K562 (cell line): ENCODE data around the gene C9orf50. TPM values are rescaled to one million over a fixed set of nuclear protein-coding genes. Genes with fewer than 3 reads are reported as not detected.
A peak's percentile ranks its signal among the peaks of the same experiment; 100 is the strongest.
"Not testable (repeated sequence)": the region's sequence is repeated elsewhere in the genome, so short reads cannot be mapped to it uniquely, and the experiment has no call there.

Source experiments
- ATAC-seq: fragments of 200-7000 bp; cut with Tn5 transposase; 3 replicates; pipeline ENCODE4 v1.9.1; 2020; ENCODE audit warnings: moderate library complexity
- BruUV-seq: library from RNA; stranded (reverse); fragments of 400-500 nt; replicated peaks from 2 replicates; lab custom pipeline; 2021; lab: Mats Ljungman, UMichigan
- CTCF ChIA-PET: fragments of 300-600 bp; formaldehyde crosslinking; extraction: SDS; loops from one replicate; lab custom pipeline; 2021; ENCODE audit warnings: low intra/inter-chr PET ratio; lab: Yijun Ruan, JAX
- POLR2A ChIA-PET: fragments of 300-600, 350-650 bp; sonication (Branson Sonifier 250); formaldehyde crosslinking; extraction: SDS; loops from one replicate; lab custom pipeline; 2021; ENCODE audit warnings: antibody characterized with exemption, inconsistent platforms; lab: Yijun Ruan, JAX
- DNase-seq, 4 experiments: peaks; one replicate each; pipeline versions ENCODE4 v3.0.0 to v3.0.0-alpha.2; 2011 to 2018; ENCODE audit warnings: low spot score in 3 of 4, mixed read lengths in 3 of 4; ENCODE audit errors: extremely low read depth in 1 of 4
- FAIRE-seq: peaks from 2 replicates; lab custom pipeline; 2011; peaks lifted over from hg19 to GRCh38; lab: Jason Lieb, UNC
- H2AFZ ChIP-seq: 2 replicates; pipeline ENCODE4 v1.6.0; 2011; ENCODE audit warnings: low read depth, low read length, control low read depth, inconsistent platforms
- H3K27ac ChIP-seq: fragments of 200-600 bp; 3 replicates; pipeline ENCODE4 v1.8.0; 2011; ENCODE audit warnings: low read depth, mild to moderate bottlenecking, control low read depth, inconsistent platforms, low read length, moderate library complexity, mixed read lengths; ENCODE audit errors: extremely low read depth
- H3K27me3 ChIP-seq, 2 experiments: fragments of 300-600 bp in 1 of 2; 2 replicates in 1 of 2; 3 replicates in 1 of 2; pipeline versions ENCODE4 v1.6.0 to v1.8.0; 2011; ENCODE audit warnings: inconsistent platforms in 2 of 2, low read length in 2 of 2, mild to moderate bottlenecking in 1 of 2, mixed read lengths in 1 of 2, moderate library complexity in 1 of 2; ENCODE audit not compliant: control insufficient read depth in 2 of 2, insufficient read depth in 2 of 2
- H3K36me3 ChIP-seq: fragments of 300-600 bp; 3 replicates; pipeline ENCODE4 v1.8.0; 2011; ENCODE audit warnings: mild to moderate bottlenecking, low read length, inconsistent platforms; ENCODE audit not compliant: control insufficient read depth, insufficient read depth
- H3K4me1 ChIP-seq, 2 experiments: fragments of 200-600 bp in 1 of 2; replicated peaks in 1 of 2; 2 replicates in 1 of 2; 3 replicates in 1 of 2; pipeline versions ENCODE4 v1.5.1 to v1.8.0; 2011; ENCODE audit warnings: inconsistent platforms in 2 of 2, low read length in 2 of 2, mild to moderate bottlenecking in 1 of 2, mixed read lengths in 1 of 2, moderate library complexity in 1 of 2; ENCODE audit not compliant: control insufficient read depth in 2 of 2, insufficient read depth in 2 of 2
- H3K4me2 ChIP-seq: 2 replicates; pipeline ENCODE4 v1.6.1; 2011; ENCODE audit warnings: low read length, control low read depth, inconsistent platforms, mixed read lengths; ENCODE audit not compliant: insufficient read depth
- H3K4me3 ChIP-seq: fragments of 200-600 bp; sonication (generic), shearing (Covaris generic); 2 replicates; pipeline ENCODE4 v1.5.1; 2016; ENCODE audit warnings: control low read depth, inconsistent platforms
- H3K79me2 ChIP-seq: fragments of 200-600 bp; 3 replicates; pipeline ENCODE4 v1.8.0; 2011; ENCODE audit warnings: low read length, inconsistent platforms; ENCODE audit not compliant: control insufficient read depth, insufficient read depth
- H3K9ac ChIP-seq, 2 experiments: 2 replicates each; pipeline versions ENCODE4 v1.6.0 to v1.6.1; 2011; ENCODE audit warnings: low read depth in 2 of 2, low read length in 2 of 2, control low read depth in 1 of 2, inconsistent platforms in 1 of 2, mild to moderate bottlenecking in 1 of 2, mixed read lengths in 1 of 2; ENCODE audit not compliant: insufficient read depth in 1 of 2
- H3K9me1 ChIP-seq: one replicate; pipeline ENCODE4 v1.6.0; 2011; ENCODE audit warnings: inconsistent platforms, mild to moderate bottlenecking, low read length, moderate library complexity; ENCODE audit not compliant: control insufficient read depth, insufficient read depth
- H3K9me3 ChIP-seq: replicated peaks from 2 replicates; pipeline ENCODE4 v1.5.1; 2011; ENCODE audit warnings: low read depth, low read length, inconsistent platforms; ENCODE audit not compliant: control insufficient read depth, insufficient read depth
- H4K20me1 ChIP-seq: replicated peaks from 2 replicates; pipeline ENCODE4 v1.6.1; 2011; ENCODE audit warnings: low read length, inconsistent platforms, mixed read lengths; ENCODE audit not compliant: control insufficient read depth, insufficient read depth
- POLR2A ChIP-seq: fragments of 450-650 bp; conservative IDR thresholded peaks from 2 replicates; pipeline ENCODE4 v1.6.1; 2016
- POLR2G ChIP-seq: fragments of 200-400 bp; formaldehyde crosslinking; IDR thresholded peaks from 2 replicates; pipeline ENCODE4 v1.6.1; 2017; ENCODE audit warnings: low read depth, mild to moderate bottlenecking, antibody characterized with exemption, low read length, moderate library complexity
- RFX1 ChIP-seq: fragments of 450-650 bp; IDR thresholded peaks from 2 replicates; pipeline ENCODE4 v1.6.1; 2016; ENCODE audit warnings: mild to moderate bottlenecking, moderate library complexity
- SUPT5H ChIP-seq: fragments of 450-650 bp; IDR thresholded peaks from 2 replicates; pipeline ENCODE4 v1.6.1; 2016
- ZHX1 ChIP-seq: fragments of 150-350 bp; conservative IDR thresholded peaks from 2 replicates; pipeline ENCODE4 v1.6.1; 2014; ENCODE audit warnings: low read length
- WGBS: fragments of 100-300 bp; shearing (Covaris generic); methylation state at CpG from one replicate; pipeline ENCODE4 v1.1.6; 2016; ENCODE audit warnings: low coverage, mixed read lengths; ENCODE audit not compliant: insufficient coverage; ENCODE audit errors: missing lambda C conversion rate; 5-methylcytosine and 5-hydroxymethylcytosine counted together
- in situ Hi-C: fragments of 300-500 bp; cut with MboI; formaldehyde crosslinking; loops from 4 replicates; pipeline ENCODE4 v1.15.0; 2018; ENCODE audit warnings: inconsistent platforms, mixed read lengths
- intact Hi-C: fragments of 100-400 bp; cut with micrococcal nuclease; formaldehyde crosslinking; loops from 2 replicates; pipeline ENCODE4 v1.14.2; 2022
- polyA plus RNA-seq, 8 experiments: library from polyadenylated mRNA; depleted of rRNA in 4 of 8; stranded (reverse) in 5 of 8; unstranded in 3 of 8; fragments of >200 nt; fragmentation: Nextera tagmentation in 2 of 8; fragmentation: Illumina TruSeq in 1 of 8; extraction: Ambion mirVana in 2 of 8; extraction: Trizol in 1 of 8; gene quantifications; 2 replicates each; pipeline versions ENCODE4 v1.2.1 to v1.2.3, GENCODE V29; 2011 to 2014; ENCODE audit warnings: inconsistent platforms in 1 of 8, missing spikeins in 1 of 8
- total RNA-seq, 7 experiments: library from RNA; depleted of rRNA in 6 of 7; stranded (reverse); fragments of >200 nt in 6 of 7; fragmentation: Illumina TruSeq in 2 of 7; extraction: Trizol in 2 of 7; gene quantifications; 2 replicates each; pipeline versions ENCODE4 v1.2.1 to v1.2.3, GENCODE V29; 2011 to 2021; ENCODE audit warnings: low replicate concordance in 1 of 7

Gene C9orf50
- total and polyA plus RNA-seq, 9 of the 15 experiments (the other 6 are each of a cell fraction or from before 2014, with no cell fraction given), result not detected

GRCh38 chr9:129636343-129636742 lies 15.4 kb upstream of the C9orf50 start:
- in situ Hi-C loops, CTCF ChIA-PET, H3K4me2 ChIP-seq, DNase-seq, H3K9me3 ChIP-seq, H3K27ac ChIP-seq, H3K27me3 ChIP-seq, intact Hi-C loops, H3K9me1 ChIP-seq, FAIRE-seq, ATAC-seq, H2AFZ ChIP-seq, H3K4me3 ChIP-seq, BruUV-seq: not testable (repeated sequence)
- H4K20me1 ChIP-seq, result peaks cover 35% of the 10 kb centered on the region
- peaks cover 82% of the 10 kb centered on the region; the same call in 2 of the 3 replicates for H3K36me3 ChIP-seq
- H3K79me2 ChIP-seq, result peaks cover 29% of the 10 kb centered on the region
- POLR2A ChIA-PET, result interaction anchor here (0.6 to 2.3 kb wide), 3 partner anchors 10 to 497 kb away, joined by 3 to 11 read pairs (median 6); partner anchors contain the start of gene NTMT1
- H3K4me1 ChIP-seq, result peaks cover 0 to 33% of the 10 kb centered on the region in 2 experiments; a peak in 3 of 5 replicates
- peak; percentile 53 for TF ChIP-seq POLR2A
- TF ChIP-seq, all 486 proteins: peak for 1; not testable (repeated sequence) for 485
- WGBS, result 95% methylated on average over 10 of the region's 10 CpGs
- not testable (repeated sequence) for H3K9ac ChIP-seq

- CTCF ChIA-PET, result no interaction called here
- H3K4me1 ChIP-seq, result peaks cover 4 to 33% of the 10 kb centered on the region in 2 experiments; a peak in 4 of 5 replicates
- 0 out of 2 replicates have a peak, but pooled peaks have one; percentile 24 for TF ChIP-seq SUPT5H
- peak; percentile 69 for TF ChIP-seq POLR2G
- no peak for TF ChIP-seq RFX1
- TF ChIP-seq ZHX1, result no peak
Observed at GRCh38 chr9:129635099-129636065, 14.5 kb upstream of the C9orf50 start.

More at GRCh38 chr9:129635099-129636065, 14.5 kb upstream of the C9orf50 start:
- Histone ChIP-seq H4K20me1 (peaks cover 35% of the 10 kb centered on the region), H3K4me3 (no peak overlapping the region), H3K4me2 (no peak overlapping the region), H3K36me3 (peaks cover 91% of the 10 kb centered on the region; the same call in 2 of the 3 replicates), H2AFZ (no peak overlapping the region), H3K9me3 (no peaks in the 10 kb centered on the region), H3K79me2 (peaks cover 29% of the 10 kb centered on the region), H3K27ac (no peak overlapping the region), H3K9ac (peak overlapping the region in 1 of 2 experiments; percentile 61; a peak in 1 of 4 replicates), H3K27me3 (no peaks in the 10 kb centered on the region), H3K9me1 (no peaks in the 10 kb centered on the region)
- BruUV-seq, result no TSS peak
- ATAC-seq (no peak; the same call in 2 of the 3 replicates), FAIRE-seq (no peak), DNase-seq (no peak)
- WGBS, result 93% methylated on average over 29 of the region's 34 CpGs
- POLR2A ChIA-PET, result interaction anchor here (0.6 to 1.7 kb wide), 4 partner anchors 15 to 496 kb away, joined by 3 to 6 read pairs (median 4); no protein-coding TSS in a partner anchor
- in situ Hi-C loops, result no loop called here
- intact Hi-C loops, result no loop called here
